Measurements from ENCODE around the gene GARS1.

The GARS1 gene

GRCh38 chr7:30605832-30606231, 11.2 kb downstream of the GARS1 start:
- Histone ChIP-seq H4K5ac (ENCODE audit: low read length) (no peak overlapping the region), H3K18ac (ENCODE audit: low read length) (no peak overlapping the region), H3K23ac (ENCODE audit: low read length) (no peak overlapping the region), H3K56ac (ENCODE audit: low read length) (no peak overlapping the region), H2AK5ac (ENCODE audit: low read length) (no peak overlapping the region), H4K8ac (ENCODE audit: low read depth, low read length) (no peak overlapping the region), H3K27ac (ENCODE audit: low read depth, low read length) (no peak overlapping the region), H3K4me2 (ENCODE audit: low read length) (no peak overlapping the region), H3K4me1 (ENCODE audit: control insufficient read depth, low read depth, low read length) (no peaks in the 10 kb centered on the region), H3K79me2 (ENCODE audit: control insufficient read depth, insufficient read depth, low read length) (peaks cover 8% of the 10 kb centered on the region), H2BK5ac (ENCODE audit: low read length) (no peak overlapping the region), H3K79me1 (ENCODE audit: low read length) (peaks cover 4% of the 10 kb centered on the region), H3K36me3 (ENCODE audit: control insufficient read depth, insufficient read depth, low read length) (peaks cover 7% of the 10 kb centered on the region), H3K4ac (ENCODE audit: low read depth, low read length) (no peak overlapping the region), H3K4me3 (ENCODE audit: low read length) (no peak overlapping the region), H3K27me3 (ENCODE audit: insufficient read depth, low read length, poor library complexity) (no peaks in the 10 kb centered on the region), H2BK15ac (replicated peaks; ENCODE audit: low read depth) (no peak overlapping the region), H2BK120ac (ENCODE audit: low read depth, low read length) (no peak overlapping the region), H3K9ac (ENCODE audit: low read length) (no peak overlapping the region)
- no peak for DNase-seq
- WGBS (ENCODE audit: extremely low coverage, insufficient coverage, low lambda C conversion rate) = no CpG with 5 or more reads among the region's 3 CpGs

- Histone ChIP-seq H3K79me2 (ENCODE audit: control insufficient read depth, insufficient read depth, low read length) (peaks cover 15% of the 10 kb centered on the region), H3K23ac (ENCODE audit: low read length) (no peak overlapping the region), H3K4ac (ENCODE audit: low read depth, low read length) (no peak overlapping the region), H3K79me1 (ENCODE audit: low read length) (peaks cover 18% of the 10 kb centered on the region), H3K9ac (ENCODE audit: low read length) (no peak overlapping the region), H2BK5ac (ENCODE audit: low read length) (no peak overlapping the region), H4K5ac (ENCODE audit: low read length) (no peak overlapping the region), H2BK120ac (ENCODE audit: low read depth, low read length) (no peak overlapping the region), H2AK5ac (ENCODE audit: low read length) (no peak overlapping the region), H3K18ac (ENCODE audit: low read length) (no peak overlapping the region), H2BK15ac (replicated peaks; ENCODE audit: low read depth) (no peak overlapping the region), H4K8ac (ENCODE audit: low read depth, low read length) (no peak overlapping the region), H3K4me1 (ENCODE audit: control insufficient read depth, low read depth, low read length) (no peaks in the 10 kb centered on the region), H3K27me3 (ENCODE audit: insufficient read depth, low read length, poor library complexity) (no peaks in the 10 kb centered on the region), H3K56ac (ENCODE audit: low read length) (no peak overlapping the region), H3K36me3 (ENCODE audit: control insufficient read depth, insufficient read depth, low read length) (peaks cover 19% of the 10 kb centered on the region), H3K4me3 (ENCODE audit: low read length) (no peak overlapping the region), H3K27ac (ENCODE audit: low read depth, low read length) (no peak overlapping the region), H3K4me2 (ENCODE audit: low read length) (no peak overlapping the region)
- no CpG with 5 or more reads among the region's 6 CpGs for WGBS (ENCODE audit: extremely low coverage, insufficient coverage, low lambda C conversion rate)
- no peak for DNase-seq
Observed at GRCh38 chr7:30612658-30613265, 18.1 kb downstream of the GARS1 start.

- Histone ChIP-seq H3K27me3 (ENCODE audit: insufficient read depth, low read length, poor library complexity) (no peaks in the 10 kb centered on the region), H3K27ac (ENCODE audit: low read depth, low read length) (no peak overlapping the region), H4K8ac (ENCODE audit: low read depth, low read length) (no peak overlapping the region), H3K79me2 (ENCODE audit: control insufficient read depth, insufficient read depth, low read length) (peaks cover 13% of the 10 kb centered on the region), H3K23ac (ENCODE audit: low read length) (no peak overlapping the region), H3K56ac (ENCODE audit: low read length) (no peak overlapping the region), H3K9ac (ENCODE audit: low read length) (no peak overlapping the region), H3K18ac (ENCODE audit: low read length) (no peak overlapping the region), H2BK5ac (ENCODE audit: low read length) (no peak overlapping the region), H3K4ac (ENCODE audit: low read depth, low read length) (no peak overlapping the region), H3K4me3 (ENCODE audit: low read length) (no peak overlapping the region), H2BK15ac (replicated peaks; ENCODE audit: low read depth) (no peak overlapping the region), H4K5ac (ENCODE audit: low read length) (no peak overlapping the region), H3K79me1 (ENCODE audit: low read length) (peaks cover 17% of the 10 kb centered on the region), H3K4me2 (ENCODE audit: low read length) (no peak overlapping the region), H3K4me1 (ENCODE audit: control insufficient read depth, low read depth, low read length) (no peaks in the 10 kb centered on the region), H3K36me3 (ENCODE audit: control insufficient read depth, insufficient read depth, low read length) (peaks cover 20% of the 10 kb centered on the region), H2AK5ac (ENCODE audit: low read length) (no peak overlapping the region), H2BK120ac (ENCODE audit: low read depth, low read length) (no peak overlapping the region)
- DNase-seq = no peak
- no CpG with 5 or more reads among the region's 4 CpGs for WGBS (ENCODE audit: extremely low coverage, insufficient coverage, low lambda C conversion rate)
Observed at GRCh38 chr7:30613366-30614325, 19.0 kb downstream of the GARS1 start.

DNA sequence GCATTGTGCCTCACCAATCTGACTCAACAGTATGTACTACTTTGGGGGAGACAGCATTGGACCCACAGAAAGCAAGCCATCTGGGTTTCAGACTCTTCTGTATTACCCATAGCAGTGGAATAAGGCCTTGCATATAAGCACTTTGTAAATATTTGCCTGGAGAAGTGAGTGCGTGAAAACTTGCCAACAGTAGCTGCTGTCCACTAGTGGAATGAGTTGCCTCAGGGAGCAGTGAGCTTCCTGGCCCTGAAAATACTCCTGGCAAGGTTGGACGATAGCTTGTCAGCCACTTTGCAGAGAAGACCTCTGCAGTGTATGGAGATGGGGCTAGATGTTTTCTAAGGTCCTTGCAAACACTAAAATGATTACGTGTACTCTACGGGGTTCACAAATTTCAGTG, 21.6 kb downstream of the GARS1 start:
- no peak overlapping the region for H3K4ac ChIP-seq (ENCODE audit: low read depth, low read length)
- H2BK15ac ChIP-seq (replicated peaks; ENCODE audit: low read depth) = no peak overlapping the region
- no peak overlapping the region for H2BK120ac ChIP-seq (ENCODE audit: low read depth, low read length)
- no peak overlapping the region for H3K4me3 ChIP-seq (ENCODE audit: low read length)
- peaks cover 20% of the 10 kb centered on the region for H3K36me3 ChIP-seq (ENCODE audit: control insufficient read depth, insufficient read depth, low read length)
- no peaks in the 10 kb centered on the region for H3K27me3 ChIP-seq (ENCODE audit: insufficient read depth, low read length, poor library complexity)
- no peak overlapping the region for H3K4me2 ChIP-seq (ENCODE audit: low read length)
- no peak overlapping the region for H4K8ac ChIP-seq (ENCODE audit: low read depth, low read length)
- no CpG with 5 or more reads among the region's 4 CpGs for WGBS (ENCODE audit: extremely low coverage, insufficient coverage, low lambda C conversion rate)
- H3K79me2 ChIP-seq (ENCODE audit: control insufficient read depth, insufficient read depth, low read length) = peaks cover 13% of the 10 kb centered on the region
- no peak for DNase-seq
- peaks cover 17% of the 10 kb centered on the region for H3K79me1 ChIP-seq (ENCODE audit: low read length)
- H3K27ac ChIP-seq (ENCODE audit: low read depth, low read length) = no peak overlapping the region
- H3K18ac ChIP-seq (ENCODE audit: low read length) = no peak overlapping the region
- no peaks in the 10 kb centered on the region for H3K4me1 ChIP-seq (ENCODE audit: control insufficient read depth, low read depth, low read length)
- H3K56ac ChIP-seq (ENCODE audit: low read length) = no peak overlapping the region
- no peak overlapping the region for H2AK5ac ChIP-seq (ENCODE audit: low read length)
- H2BK5ac ChIP-seq (ENCODE audit: low read length) = no peak overlapping the region
- H4K5ac ChIP-seq (ENCODE audit: low read length) = no peak overlapping the region
- no peak overlapping the region for H3K23ac ChIP-seq (ENCODE audit: low read length)
- H3K9ac ChIP-seq (ENCODE audit: low read length) = no peak overlapping the region

GRCh38 chr7:30617359-30617758, 22.7 kb downstream of the GARS1 start:
- Histone ChIP-seq H3K36me3 (ENCODE audit: control insufficient read depth, insufficient read depth, low read length) (peaks cover 22% of the 10 kb centered on the region), H3K27me3 (ENCODE audit: insufficient read depth, low read length, poor library complexity) (no peaks in the 10 kb centered on the region), H3K79me2 (ENCODE audit: control insufficient read depth, insufficient read depth, low read length) (peaks cover 13% of the 10 kb centered on the region), H3K18ac (ENCODE audit: low read length) (no peak overlapping the region), H2BK15ac (replicated peaks; ENCODE audit: low read depth) (no peak overlapping the region), H4K5ac (ENCODE audit: low read length) (no peak overlapping the region), H3K27ac (ENCODE audit: low read depth, low read length) (no peak overlapping the region), H2BK5ac (ENCODE audit: low read length) (no peak overlapping the region), H3K9ac (ENCODE audit: low read length) (no peak overlapping the region), H3K56ac (ENCODE audit: low read length) (no peak overlapping the region), H3K23ac (ENCODE audit: low read length) (no peak overlapping the region), H4K8ac (ENCODE audit: low read depth, low read length) (no peak overlapping the region), H3K4ac (ENCODE audit: low read depth, low read length) (no peak overlapping the region), H2AK5ac (ENCODE audit: low read length) (no peak overlapping the region), H3K4me3 (ENCODE audit: low read length) (no peak overlapping the region), H3K4me2 (ENCODE audit: low read length) (no peak overlapping the region), H3K79me1 (ENCODE audit: low read length) (peaks cover 17% of the 10 kb centered on the region), H3K4me1 (ENCODE audit: control insufficient read depth, low read depth, low read length) (no peaks in the 10 kb centered on the region), H2BK120ac (ENCODE audit: low read depth, low read length) (no peak overlapping the region)
- DNase-seq = no peak
- WGBS (ENCODE audit: extremely low coverage, insufficient coverage, low lambda C conversion rate) = no CpG with 5 or more reads among the region's 2 CpGs

All from mesendoderm (in vitro differentiated cells).